HPDE6-E6E7 (cell line): ENCODE measurements around the gene PCBP3.
"Not testable (repeated sequence)": the region's sequence is repeated elsewhere in the genome, so short reads cannot be mapped to it uniquely, and the experiment has no call there.

Experiments
- DNase-seq: peaks from one replicate; pipeline ENCODE4 v3.0.0; 2011; ENCODE audit warnings: missing footprints; ENCODE audit errors: extremely low spot score

Gene PCBP3

GRCh38 chr21:45788198-45788597 lies 144.7 kb downstream of the PCBP3 start:
- DNase-seq, result no peak

DNA sequence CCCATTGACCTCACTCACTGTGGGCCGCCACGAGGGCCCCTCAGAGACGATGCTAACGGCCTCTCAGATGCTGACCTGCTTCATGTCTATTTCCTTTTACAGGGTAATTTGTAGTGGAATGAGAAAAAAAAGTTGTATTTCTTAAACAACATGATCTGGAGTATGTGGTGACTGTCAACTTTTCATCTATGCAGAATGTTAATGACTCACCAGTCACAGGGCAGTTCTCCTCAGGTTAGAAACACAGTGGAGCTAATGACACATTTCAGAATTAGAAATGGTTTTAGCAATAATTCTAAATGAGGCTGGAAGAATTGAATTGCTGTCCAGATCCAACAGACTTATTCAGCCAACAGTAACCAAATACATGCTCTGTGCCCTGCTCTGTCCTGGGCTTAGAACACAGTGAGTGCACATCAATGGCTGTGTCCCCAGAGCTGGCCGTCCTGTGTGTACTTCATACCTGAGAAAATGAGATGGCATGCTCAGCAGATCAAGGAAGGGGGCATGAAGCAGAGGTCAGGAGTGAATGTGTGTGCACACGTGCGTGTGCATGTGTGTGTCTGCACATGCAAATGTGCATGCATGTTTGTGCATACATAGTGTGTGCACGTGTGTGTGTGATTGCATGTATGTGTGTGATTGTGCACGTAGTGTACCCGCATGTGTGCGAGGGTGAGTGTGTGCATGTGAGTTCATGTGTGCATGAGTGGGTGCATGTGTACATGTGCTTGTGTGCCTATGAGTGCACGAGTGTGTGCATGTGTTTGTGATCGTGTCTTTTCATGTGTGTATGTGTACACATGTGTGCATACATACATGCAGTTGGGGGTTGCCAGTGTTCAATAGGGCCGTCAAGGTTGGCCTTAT lies 145.3 kb downstream of the PCBP3 start:
- no peak for DNase-seq

GRCh38 chr21:45790427-45790826 lies 146.9 kb downstream of the PCBP3 start:
- DNase-seq, result no peak

DNA sequence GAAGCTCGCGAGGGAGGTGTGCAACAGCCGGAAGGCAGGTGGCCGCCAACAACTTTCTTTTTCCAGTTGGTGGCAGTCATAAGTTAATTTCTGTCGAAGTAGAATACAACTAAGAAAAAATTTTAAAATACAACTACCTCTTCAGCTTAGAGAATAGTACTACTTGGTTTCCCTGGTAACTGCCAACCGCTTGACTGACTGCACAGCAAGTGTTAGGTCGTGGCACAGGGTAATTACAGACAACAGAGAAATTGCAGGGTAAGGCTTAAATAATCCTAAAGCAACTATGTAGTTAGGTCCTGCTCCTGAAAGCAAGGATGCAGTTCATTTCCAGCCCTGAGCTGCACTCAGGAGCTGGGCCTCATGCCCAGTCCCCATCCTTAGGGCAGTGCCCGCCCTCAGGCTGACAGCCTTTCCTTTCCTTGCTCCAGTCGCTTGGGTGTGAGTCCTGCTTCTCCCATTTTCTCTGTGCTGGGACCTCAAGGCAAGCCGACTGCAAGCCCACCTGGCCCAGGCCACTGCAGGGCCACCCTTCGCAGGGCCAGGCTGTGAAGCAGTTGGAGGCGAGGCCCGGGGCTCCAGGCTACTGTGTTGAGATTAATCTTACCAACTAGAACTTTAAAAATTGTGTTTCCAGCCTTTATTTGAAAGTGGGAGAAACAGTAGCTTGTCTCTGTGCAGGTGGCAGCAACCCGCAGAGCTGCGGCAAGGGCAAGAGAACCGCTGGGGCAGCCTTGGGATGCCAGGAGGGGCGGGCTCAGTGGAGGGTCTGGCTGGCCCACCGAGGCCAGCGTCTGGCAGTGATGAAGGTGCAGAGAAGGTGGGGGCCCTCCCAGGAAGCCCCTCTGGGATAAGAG lies 148.3 kb downstream of the PCBP3 start:
- no peak for DNase-seq

DNA sequence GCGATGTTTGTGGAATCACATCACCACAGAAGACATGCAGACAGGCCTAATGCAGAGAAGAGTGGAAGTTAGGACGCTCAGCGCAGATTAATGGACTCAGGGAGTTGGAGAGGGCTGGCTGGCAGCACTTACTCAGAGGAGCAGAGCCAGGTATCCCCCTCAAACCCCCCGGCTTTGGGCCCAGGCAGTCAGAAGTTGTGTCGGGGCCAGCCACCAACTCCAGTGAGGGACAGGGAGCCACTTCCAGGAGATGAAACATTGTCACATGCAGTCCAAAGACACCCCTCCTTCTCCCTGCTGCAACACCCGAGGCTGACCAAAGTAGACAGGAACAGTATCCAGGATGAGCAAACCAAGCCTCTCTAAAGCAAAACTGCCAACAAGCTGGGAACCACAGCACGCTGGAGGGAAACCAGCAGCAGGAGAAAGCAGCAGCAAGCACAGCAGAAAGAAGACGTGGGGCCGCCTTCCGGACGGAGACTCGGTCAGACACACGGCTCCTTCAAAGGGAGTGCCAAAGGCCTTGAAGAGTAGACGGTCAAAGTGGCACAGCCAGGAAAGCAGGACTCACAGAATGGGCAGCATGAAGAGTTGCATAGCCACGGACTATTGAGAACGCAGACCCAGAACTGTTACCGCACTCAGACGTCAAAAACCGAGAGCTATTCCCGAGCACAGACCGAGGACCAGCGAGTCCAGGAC lies 149.3 kb downstream of the PCBP3 start:
- DNase-seq, result no peak

- no peak for DNase-seq
These were observed 150.5 kb downstream of the PCBP3 start for GRCh38 chr21:45794027-45794426.

GRCh38 chr21:45796003-45796402 lies 152.5 kb downstream of the PCBP3 start:
- no peak for DNase-seq

DNA sequence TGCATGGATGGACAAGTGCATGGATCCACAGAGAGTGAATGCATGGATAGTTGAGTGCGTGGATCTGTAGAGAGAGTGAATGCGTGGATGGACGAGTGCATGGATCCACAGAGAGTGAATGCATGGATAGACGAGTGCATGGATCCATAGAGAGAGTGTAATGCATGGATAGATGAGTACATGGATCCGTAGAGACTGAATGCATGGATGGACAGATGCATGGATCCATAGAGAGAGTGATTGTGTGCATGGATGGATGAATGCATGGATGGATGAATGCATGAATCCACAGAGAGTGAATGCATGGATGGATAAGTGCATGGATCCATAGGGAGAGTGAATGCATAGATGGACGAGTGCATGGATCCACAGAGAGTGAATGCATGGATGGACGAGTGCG lies 153.8 kb downstream of the PCBP3 start:
- no peak for DNase-seq

- DNase-seq, result no peak
These were observed 156.3 kb downstream of the PCBP3 start for GRCh38 chr21:45799765-45800338.

GRCh38 chr21:45800339-45801080 lies 157.0 kb downstream of the PCBP3 start:
- no peak for DNase-seq

- no peak for DNase-seq
These were observed 157.8 kb downstream of the PCBP3 start for GRCh38 chr21:45801129-45801964.

- DNase-seq, result no peak
These were observed 158.5 kb downstream of the PCBP3 start for GRCh38 chr21:45801989-45802388.

DNA sequence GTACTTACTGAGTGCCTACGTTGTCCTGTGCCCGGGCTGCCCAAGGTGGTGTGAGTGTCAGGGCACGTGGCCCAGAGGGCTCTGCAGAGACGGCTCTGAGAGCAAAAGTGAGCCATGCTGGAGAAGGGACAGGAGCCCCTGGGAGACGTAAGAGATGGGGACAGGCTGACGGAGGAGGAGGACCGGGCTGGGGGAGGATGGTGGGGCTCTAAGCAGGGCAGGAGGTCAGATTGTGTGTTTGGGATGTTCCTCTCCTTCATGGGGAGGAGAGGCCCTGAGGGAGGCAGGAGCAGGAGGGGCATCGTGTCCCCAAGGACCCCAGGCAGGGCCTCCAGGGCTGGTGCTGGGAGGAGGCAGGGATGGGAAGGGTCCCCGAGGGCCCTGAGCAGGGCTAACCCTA lies 158.9 kb downstream of the PCBP3 start:
- no peak for DNase-seq

DNA sequence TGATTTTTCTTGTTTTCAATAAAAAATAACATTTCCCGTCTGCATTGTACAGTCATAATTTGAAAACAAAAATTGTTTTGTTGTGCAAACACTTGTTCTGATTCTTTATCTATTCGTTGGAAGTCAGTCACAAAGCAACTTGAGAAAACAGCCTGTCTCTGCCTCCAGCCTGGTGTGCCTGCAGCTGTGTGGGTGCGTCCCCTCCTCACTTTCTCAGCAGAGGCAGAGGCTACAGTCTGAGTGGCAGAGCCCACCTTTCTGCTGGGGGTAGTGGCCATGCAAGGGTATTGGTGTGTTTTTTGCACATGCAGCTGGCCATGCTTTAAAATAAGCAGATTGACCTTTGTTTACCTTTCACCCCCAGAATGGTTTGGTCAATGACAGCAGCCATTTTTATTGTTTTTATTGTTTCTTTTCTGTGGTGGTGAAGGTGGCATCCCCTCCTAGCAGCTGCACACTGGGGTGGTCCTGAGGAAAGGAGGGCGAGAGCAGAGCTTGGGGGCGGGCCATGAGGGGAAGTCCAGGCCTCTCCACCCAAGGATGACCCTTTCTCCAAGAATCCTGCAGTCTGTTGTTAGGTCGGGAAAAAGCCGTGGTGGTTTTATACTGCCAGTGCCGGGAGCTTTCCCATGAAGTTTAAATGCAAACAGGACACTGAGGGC lies 159.6 kb downstream of the PCBP3 start:
- DNase-seq, result no peak

DNA sequence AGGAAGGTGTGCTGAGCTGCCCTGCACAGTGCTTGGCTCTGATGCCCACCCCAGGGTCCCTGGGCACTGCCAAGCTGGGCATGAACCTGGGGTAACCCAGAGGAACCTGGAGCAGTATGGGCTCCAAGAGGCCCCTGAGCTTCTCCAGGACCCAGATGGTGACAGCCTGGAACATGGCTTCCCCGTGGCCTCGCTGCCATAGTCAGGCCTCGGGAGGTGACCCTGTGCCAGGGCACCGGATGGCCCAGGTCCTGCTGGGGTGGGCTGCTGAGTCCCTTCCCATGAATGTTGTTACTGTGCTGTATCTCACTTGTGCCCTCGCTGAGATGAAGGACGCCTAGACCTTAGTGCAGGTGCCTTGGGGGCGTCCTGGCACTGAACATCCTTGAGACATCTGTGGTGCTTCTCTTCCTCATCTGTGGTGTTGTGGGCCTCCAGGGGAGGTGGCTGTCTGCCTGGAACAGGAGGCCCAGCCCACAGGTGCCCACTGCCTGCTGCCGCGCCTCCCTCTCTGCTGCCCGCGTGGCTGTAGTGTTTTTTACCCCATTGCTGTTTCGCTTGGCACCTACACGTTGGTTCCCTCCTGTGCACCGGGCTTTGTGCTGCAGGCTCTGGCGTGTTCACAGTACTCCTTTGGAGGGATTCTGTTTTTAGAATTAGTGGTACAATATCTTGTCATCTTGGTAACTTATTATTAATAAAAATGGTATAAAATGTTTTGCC lies 160.3 kb downstream of the PCBP3 start:
- no peak for DNase-seq

- DNase-seq, result no peak
These were observed 161.3 kb downstream of the PCBP3 start for GRCh38 chr21:45804809-45805313.

- DNase-seq, result no peak
These were observed 161.8 kb downstream of the PCBP3 start for GRCh38 chr21:45805321-45805720.

DNA sequence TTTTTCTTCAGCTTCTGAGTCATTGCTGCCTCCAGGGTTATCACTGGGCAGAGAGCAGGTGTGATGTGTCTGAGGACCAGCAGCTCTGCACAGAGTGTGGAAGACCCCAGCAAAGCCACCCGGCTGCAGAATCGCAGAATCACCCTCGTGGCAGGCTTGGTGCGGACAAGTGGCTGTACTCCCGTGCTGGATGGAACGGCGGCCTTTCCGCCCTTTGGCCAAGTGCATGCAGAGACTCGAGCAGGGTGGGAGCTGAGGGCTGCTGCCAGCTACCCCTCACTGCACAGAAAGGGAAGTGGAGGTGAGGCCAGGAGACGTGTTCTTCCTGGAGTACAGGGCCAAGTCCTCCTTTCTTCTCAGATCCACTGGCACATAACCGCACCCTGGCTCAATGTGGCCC lies 162.5 kb downstream of the PCBP3 start:
- no peak for DNase-seq

DNA sequence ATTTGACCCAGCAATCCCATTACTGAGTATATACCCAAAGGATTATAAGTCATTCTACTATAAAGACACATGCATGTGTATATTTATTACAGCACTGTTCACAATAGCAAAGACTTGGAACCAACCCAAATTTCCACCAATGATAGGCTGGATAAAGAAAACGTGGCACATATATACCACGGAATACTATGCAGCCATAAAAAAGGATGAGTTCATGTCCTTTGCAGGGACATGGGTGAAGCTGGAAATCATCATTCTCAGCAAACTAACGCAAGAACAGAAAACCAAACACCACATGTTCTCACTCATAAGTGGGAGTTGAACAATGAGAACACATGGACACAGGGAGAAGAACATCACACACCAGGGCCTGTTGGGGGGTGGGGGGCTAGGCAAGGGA lies 165.1 kb downstream of the PCBP3 start:
- DNase-seq, result not testable (repeated sequence)
